KMS-11 (cell line): ENCODE data around the gene NRXN3.

Experiments
- H2AFZ ChIP-seq: fragments of 200-600 bp; sonication (generic); 2 replicates; pipeline ENCODE4 v1.6.1; 2016; ENCODE audit warnings: antibody characterized with exemption, mixed run types, low read depth
- H3K27ac ChIP-seq: fragments of 200-600 bp; sonication (generic); 2 replicates; pipeline ENCODE4 v1.6.1; 2016; ENCODE audit warnings: mild to moderate bottlenecking, mixed run types
- H3K27me3 ChIP-seq: fragments of 200-600 bp; sonication (generic); 2 replicates; pipeline ENCODE4 v1.6.1; 2017; ENCODE audit warnings: mild to moderate bottlenecking, low read depth, mixed run types, moderate library complexity; ENCODE audit not compliant: insufficient read depth
- H3K36me3 ChIP-seq: fragments of 200-600 bp; sonication (generic); 2 replicates; pipeline ENCODE4 v1.6.1; 2017; ENCODE audit warnings: mild to moderate bottlenecking, mixed run types; ENCODE audit not compliant: insufficient read depth
- H3K4me1 ChIP-seq: fragments of 200-600 bp; sonication (generic); 2 replicates; pipeline ENCODE4 v1.6.1; 2016; ENCODE audit warnings: mild to moderate bottlenecking, low read depth, mixed run types; ENCODE audit not compliant: poor library complexity, severe bottlenecking
- H3K4me2 ChIP-seq: fragments of 200-600 bp; sonication (generic); 2 replicates; pipeline ENCODE4 v1.7.0; 2016; ENCODE audit warnings: mild to moderate bottlenecking, mixed run types
- H3K4me3 ChIP-seq: fragments of 200-600 bp; sonication (generic); IDR thresholded peaks from 2 replicates; pipeline ENCODE4 v1.6.1; 2017; ENCODE audit warnings: low read depth, low read length, mixed read lengths; ENCODE audit not compliant: insufficient read depth
- H3K79me2 ChIP-seq: fragments of 200-600 bp; sonication (generic); 2 replicates; pipeline ENCODE4 v1.6.1; 2016; ENCODE audit warnings: low read depth, mixed run types; ENCODE audit not compliant: insufficient read depth
- H3K9ac ChIP-seq: fragments of 200-600 bp; sonication (generic); 2 replicates; pipeline ENCODE4 v1.6.1; 2016; ENCODE audit warnings: mild to moderate bottlenecking, mixed run types
- H4K20me1 ChIP-seq: fragments of 200-600 bp; sonication (generic); 2 replicates; pipeline ENCODE4 v1.6.1; 2016; ENCODE audit warnings: mild to moderate bottlenecking, mixed run types; ENCODE audit not compliant: insufficient read depth
- TF ChIP-seq, protein P1 (sequence below): fragments of 200-600 bp; sonication (generic); conservative IDR thresholded peaks from 2 replicates; pipeline ENCODE4 v1.6.1; 2017; ENCODE audit warnings: low read depth, mild to moderate bottlenecking, antibody characterized with exemption, low read length, moderate library complexity, mixed read lengths

Gene NRXN3

DNA sequence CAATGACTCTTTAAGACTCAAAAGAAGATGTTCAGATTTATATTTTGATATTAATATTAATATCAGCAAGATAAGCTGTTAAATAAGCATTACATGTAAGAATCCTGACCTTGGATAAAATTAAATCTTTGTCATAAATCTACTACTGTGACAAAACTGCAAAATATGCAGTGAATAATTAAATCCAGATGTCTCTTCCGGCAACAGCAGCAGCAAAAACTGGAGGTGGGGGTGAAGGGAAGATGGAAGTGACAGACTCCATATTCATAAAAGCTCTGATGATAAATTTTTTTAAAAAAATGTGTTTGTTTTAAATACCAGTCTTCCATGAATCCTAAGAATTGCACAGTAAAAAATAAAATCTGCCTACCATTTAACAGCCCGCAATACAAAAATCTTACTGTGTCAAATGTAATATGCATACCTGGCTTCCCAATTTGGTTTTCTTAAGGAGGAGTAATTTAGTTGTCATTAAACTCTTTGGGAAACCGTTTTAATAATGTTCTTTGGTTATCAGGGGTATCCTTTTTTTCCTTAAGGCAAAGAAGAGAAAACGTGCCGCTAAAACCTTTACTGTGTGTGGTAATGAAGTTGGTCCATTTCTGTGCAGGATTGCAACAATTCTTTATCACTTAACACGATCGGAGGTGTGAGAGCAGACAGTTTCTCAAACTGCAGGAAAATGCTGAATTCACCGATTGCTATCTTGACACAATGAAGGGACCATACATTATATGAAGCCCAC lies 1562.9 kb downstream of the NRXN3 start:
- Histone ChIP-seq H4K20me1 (no peaks in the 10 kb centered on the region), H3K27me3 (no peaks in the 10 kb centered on the region), H3K79me2 (no peaks in the 10 kb centered on the region), H3K27ac (no peak overlapping the region), H3K9ac (no peak overlapping the region), H3K36me3 (no peaks in the 10 kb centered on the region), H3K4me3 (no peak overlapping the region), H2AFZ (no peak overlapping the region), H3K4me2 (no peak overlapping the region), H3K4me1 (peaks cover 42% of the 10 kb centered on the region)
- TF ChIP-seq, protein P1, sequence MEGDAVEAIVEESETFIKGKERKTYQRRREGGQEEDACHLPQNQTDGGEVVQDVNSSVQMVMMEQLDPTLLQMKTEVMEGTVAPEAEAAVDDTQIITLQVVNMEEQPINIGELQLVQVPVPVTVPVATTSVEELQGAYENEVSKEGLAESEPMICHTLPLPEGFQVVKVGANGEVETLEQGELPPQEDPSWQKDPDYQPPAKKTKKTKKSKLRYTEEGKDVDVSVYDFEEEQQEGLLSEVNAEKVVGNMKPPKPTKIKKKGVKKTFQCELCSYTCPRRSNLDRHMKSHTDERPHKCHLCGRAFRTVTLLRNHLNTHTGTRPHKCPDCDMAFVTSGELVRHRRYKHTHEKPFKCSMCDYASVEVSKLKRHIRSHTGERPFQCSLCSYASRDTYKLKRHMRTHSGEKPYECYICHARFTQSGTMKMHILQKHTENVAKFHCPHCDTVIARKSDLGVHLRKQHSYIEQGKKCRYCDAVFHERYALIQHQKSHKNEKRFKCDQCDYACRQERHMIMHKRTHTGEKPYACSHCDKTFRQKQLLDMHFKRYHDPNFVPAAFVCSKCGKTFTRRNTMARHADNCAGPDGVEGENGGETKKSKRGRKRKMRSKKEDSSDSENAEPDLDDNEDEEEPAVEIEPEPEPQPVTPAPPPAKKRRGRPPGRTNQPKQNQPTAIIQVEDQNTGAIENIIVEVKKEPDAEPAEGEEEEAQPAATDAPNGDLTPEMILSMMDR, result no peak

DNA sequence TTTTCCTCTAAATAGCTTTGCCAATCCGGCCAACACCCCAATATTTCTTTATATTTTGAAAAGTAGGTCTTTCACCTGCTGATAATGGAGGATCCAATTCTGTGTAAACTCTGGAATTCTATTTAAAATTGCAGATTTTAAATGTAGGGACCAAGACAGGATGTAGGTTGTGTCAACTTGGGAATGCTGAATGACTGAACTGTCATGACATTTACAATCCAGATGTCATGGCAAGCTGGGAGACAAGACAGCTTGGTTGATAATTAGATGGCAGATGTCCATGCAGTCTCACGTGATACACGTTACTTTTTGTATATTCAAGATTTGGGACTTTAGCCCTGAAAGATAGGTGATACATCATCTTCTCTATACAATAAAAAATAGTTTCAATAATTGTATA lies 1564.0 kb downstream of the NRXN3 start:
- Histone ChIP-seq H3K4me2 (no peak overlapping the region), H3K27me3 (no peaks in the 10 kb centered on the region), H3K4me3 (no peak overlapping the region), H3K27ac (no peak overlapping the region), H3K4me1 (peaks cover 36% of the 10 kb centered on the region), H3K9ac (no peak overlapping the region), H3K79me2 (no peaks in the 10 kb centered on the region), H2AFZ (no peak overlapping the region), H4K20me1 (no peaks in the 10 kb centered on the region), H3K36me3 (no peaks in the 10 kb centered on the region)
- TF ChIP-seq, protein P1, result no peak

DNA sequence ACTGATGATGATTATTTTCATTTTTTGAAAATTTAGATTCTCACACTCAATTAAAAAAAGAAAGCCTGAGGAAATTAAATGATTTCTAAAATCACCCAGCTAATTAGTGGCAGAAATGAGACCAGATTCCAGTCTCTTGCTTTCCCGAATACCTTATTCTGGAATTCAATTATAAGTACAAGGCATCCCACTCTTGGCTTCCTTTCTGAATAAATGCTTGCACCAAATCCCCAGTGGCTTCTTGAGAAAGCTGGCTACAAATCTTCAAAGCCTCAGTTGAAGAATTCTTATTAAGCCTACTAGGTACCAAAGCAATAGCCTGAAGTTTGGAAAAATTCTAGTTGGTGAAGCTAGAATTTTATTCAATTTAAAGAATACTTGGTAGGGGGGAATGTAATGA lies 1564.5 kb downstream of the NRXN3 start:
- H3K27me3 ChIP-seq, result no peaks in the 10 kb centered on the region
- H4K20me1 ChIP-seq, result no peaks in the 10 kb centered on the region
- H3K27ac ChIP-seq, result no peak overlapping the region
- H3K4me3 ChIP-seq, result no peak overlapping the region
- TF ChIP-seq, protein P1, result no peak
- H3K36me3 ChIP-seq, result no peaks in the 10 kb centered on the region
- H3K9ac ChIP-seq, result no peak overlapping the region
- no peaks in the 10 kb centered on the region for H3K79me2 ChIP-seq
- H3K4me2 ChIP-seq, result no peak overlapping the region
- no peak overlapping the region for H2AFZ ChIP-seq
- peaks cover 32% of the 10 kb centered on the region for H3K4me1 ChIP-seq

DNA sequence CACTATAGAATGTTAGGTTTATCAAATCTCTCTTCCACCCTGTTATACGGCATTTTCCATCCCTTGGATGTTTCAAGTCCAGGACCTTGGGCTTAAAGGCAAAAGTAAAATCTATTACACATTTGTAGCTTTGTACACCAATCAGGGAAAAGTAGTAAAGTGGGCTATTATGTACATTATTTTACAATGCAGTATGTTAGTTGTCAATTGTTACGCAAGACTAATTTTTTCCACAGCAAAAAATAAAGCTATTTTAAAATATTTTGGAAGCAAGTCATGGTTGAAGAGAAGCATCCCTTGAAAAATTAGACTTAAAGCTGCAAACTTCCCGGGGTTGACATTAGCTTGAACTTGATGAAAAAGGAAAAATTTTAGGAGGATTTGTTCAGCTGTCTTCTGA lies 1564.9 kb downstream of the NRXN3 start:
- no peaks in the 10 kb centered on the region for H4K20me1 ChIP-seq
- peaks cover 27% of the 10 kb centered on the region for H3K4me1 ChIP-seq
- no peak overlapping the region for H2AFZ ChIP-seq
- no peak overlapping the region for H3K4me3 ChIP-seq
- no peak overlapping the region for H3K4me2 ChIP-seq
- H3K36me3 ChIP-seq, result no peaks in the 10 kb centered on the region
- no peaks in the 10 kb centered on the region for H3K79me2 ChIP-seq
- no peaks in the 10 kb centered on the region for H3K27me3 ChIP-seq
- TF ChIP-seq, protein P1, result no peak
- H3K9ac ChIP-seq, result no peak overlapping the region
- H3K27ac ChIP-seq, result no peak overlapping the region
